Kidney epithelial cell (primary cell): Measurements from ENCODE around the gene LIN37. TPM values are rescaled to one million over a fixed set of nuclear protein-coding genes. Genes with fewer than 3 reads are reported as not detected.

ENCODE experiments used
- DNase-seq: peaks from one replicate; pipeline ENCODE4 v3.0.0-alpha.2; 2010; ENCODE audit warnings: low read depth
- H3K27me3 ChIP-seq: 2 replicates; pipeline ENCODE4 v1.6.0; 2011; ENCODE audit warnings: low read length; ENCODE audit not compliant: control insufficient read depth, insufficient read depth
- H3K36me3 ChIP-seq: 2 replicates; pipeline ENCODE4 v1.5.1; 2011; ENCODE audit warnings: low read length; ENCODE audit not compliant: control insufficient read depth, insufficient read depth
- H3K4me3 ChIP-seq: 2 replicates; pipeline ENCODE4 v1.5.1; 2011; ENCODE audit warnings: low read depth, mild to moderate bottlenecking, control low read depth, low read length
- total RNA-seq: library from RNA; depleted of rRNA; stranded (reverse); fragments of >200 nt; gene quantifications from 2 replicates; pipeline ENCODE4 v1.2.3, GENCODE V29; 2015
- TF ChIP-seq, protein P1 (sequence below): IDR thresholded peaks from 2 replicates; pipeline ENCODE4 v1.5.1; 2011; ENCODE audit warnings: mild to moderate bottlenecking, moderate library complexity, low read length, control low read depth, inconsistent platforms; ENCODE audit not compliant: insufficient read depth, poor library complexity, severe bottlenecking

The LIN37 gene
- total RNA-seq, 1 donor from 2014 or later: 22.0 TPM

- H3K27me3 ChIP-seq: no peaks in the 10 kb centered on the region
- no peak for DNase-seq
- H3K36me3 ChIP-seq: peaks cover 5% of the 10 kb centered on the region
- TF ChIP-seq, protein P1, sequence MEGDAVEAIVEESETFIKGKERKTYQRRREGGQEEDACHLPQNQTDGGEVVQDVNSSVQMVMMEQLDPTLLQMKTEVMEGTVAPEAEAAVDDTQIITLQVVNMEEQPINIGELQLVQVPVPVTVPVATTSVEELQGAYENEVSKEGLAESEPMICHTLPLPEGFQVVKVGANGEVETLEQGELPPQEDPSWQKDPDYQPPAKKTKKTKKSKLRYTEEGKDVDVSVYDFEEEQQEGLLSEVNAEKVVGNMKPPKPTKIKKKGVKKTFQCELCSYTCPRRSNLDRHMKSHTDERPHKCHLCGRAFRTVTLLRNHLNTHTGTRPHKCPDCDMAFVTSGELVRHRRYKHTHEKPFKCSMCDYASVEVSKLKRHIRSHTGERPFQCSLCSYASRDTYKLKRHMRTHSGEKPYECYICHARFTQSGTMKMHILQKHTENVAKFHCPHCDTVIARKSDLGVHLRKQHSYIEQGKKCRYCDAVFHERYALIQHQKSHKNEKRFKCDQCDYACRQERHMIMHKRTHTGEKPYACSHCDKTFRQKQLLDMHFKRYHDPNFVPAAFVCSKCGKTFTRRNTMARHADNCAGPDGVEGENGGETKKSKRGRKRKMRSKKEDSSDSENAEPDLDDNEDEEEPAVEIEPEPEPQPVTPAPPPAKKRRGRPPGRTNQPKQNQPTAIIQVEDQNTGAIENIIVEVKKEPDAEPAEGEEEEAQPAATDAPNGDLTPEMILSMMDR: no peak
- no peak overlapping the region for H3K4me3 ChIP-seq
Measured at GRCh38 chr19:35733180-35734125, 14.9 kb upstream of the LIN37 start.

- H3K4me3 ChIP-seq: no peak overlapping the region
- H3K27me3 ChIP-seq: no peaks in the 10 kb centered on the region
- TF ChIP-seq, protein P1: no peak
- peaks cover 5% of the 10 kb centered on the region for H3K36me3 ChIP-seq
- no peak for DNase-seq
Measured at GRCh38 chr19:35734273-35734672, 14.1 kb upstream of the LIN37 start.

DNA sequence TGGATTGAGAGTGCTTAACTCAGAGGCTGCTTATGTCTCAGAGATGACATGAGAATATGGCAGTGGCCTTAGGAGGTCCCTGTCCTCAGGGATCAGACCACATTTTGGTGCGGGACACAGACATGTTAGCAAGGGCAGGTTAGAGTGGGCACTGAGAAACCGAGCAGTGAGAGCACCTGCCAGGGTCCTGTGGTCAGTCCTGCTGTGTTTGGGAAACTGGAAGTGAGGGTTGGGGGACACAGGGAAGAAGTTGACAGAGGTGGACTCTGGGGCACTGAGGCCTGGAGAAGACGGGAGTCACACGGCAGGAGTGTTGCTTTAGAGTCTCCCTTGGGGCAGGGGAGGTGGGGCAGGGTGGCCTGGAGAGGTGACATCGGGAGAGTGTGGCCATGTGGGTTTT lies 13.5 kb upstream of the LIN37 start:
- TF ChIP-seq, protein P1: no peak
- Histone ChIP-seq H3K36me3 (peaks cover 5% of the 10 kb centered on the region), H3K27me3 (no peaks in the 10 kb centered on the region), H3K4me3 (no peak overlapping the region)
- no peak for DNase-seq

GRCh38 chr19:35736913-35737886 lies 11.2 kb upstream of the LIN37 start:
- H3K4me3 ChIP-seq: no peak overlapping the region
- H3K27me3 ChIP-seq: no peaks in the 10 kb centered on the region
- H3K36me3 ChIP-seq: no peaks in the 10 kb centered on the region
- no peak for DNase-seq
- TF ChIP-seq, protein P1: peak; percentile 3

DNA sequence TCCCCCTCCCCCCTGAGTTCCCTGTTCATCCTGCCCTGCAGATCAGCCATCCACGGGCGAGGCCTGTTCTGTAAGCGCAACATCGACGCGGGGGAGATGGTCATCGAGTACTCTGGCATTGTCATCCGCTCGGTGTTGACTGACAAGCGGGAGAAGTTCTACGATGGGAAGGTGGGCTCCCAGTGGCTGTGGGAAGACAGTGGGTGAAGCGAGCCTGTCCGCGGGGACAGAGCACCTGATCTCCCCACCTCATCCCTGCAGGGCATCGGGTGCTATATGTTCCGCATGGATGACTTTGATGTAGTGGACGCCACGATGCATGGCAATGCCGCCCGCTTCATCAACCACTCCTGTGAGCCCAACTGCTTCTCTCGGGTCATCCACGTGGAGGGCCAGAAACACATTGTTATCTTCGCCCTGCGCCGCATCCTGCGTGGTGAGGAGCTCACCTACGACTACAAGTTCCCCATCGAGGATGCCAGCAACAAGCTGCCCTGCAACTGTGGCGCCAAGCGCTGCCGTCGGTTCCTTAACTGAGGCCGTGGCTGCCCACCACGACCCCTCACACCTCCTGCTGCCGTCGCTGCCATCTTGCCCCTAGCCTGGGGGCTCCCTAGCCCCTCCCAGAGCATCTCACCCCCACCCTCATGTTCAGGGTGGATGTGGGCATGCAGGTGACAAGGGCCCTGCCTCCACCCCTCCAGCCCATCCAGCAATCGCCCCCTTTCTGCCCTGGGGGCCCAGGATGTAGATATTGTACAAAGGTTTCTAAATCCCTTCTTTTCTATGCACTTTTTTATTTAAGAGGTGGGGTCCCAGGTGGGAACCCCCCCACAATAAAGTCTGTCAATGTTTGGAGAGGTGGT lies 10.1 kb upstream of the LIN37 start:
- no peaks in the 10 kb centered on the region for H3K36me3 ChIP-seq
- TF ChIP-seq, protein P1: no peak
- no peaks in the 10 kb centered on the region for H3K27me3 ChIP-seq
- no peak overlapping the region for H3K4me3 ChIP-seq
- DNase-seq: no peak
